WTC11 (cell line): ENCODE measurements around the gene TBC1D24.

Experiments used
- CREM ChIP-seq: sonication (generic); formaldehyde crosslinking; IDR thresholded peaks from 2 replicates; pipeline ENCODE4 v1.8.1; 2022; ENCODE audit warnings: mild to moderate bottlenecking, missing genetic modification reagents, moderate library complexity
- ETV6 ChIP-seq: sonication (generic); formaldehyde crosslinking; IDR thresholded peaks from 2 replicates; pipeline ENCODE4 v1.8.1; 2022; ENCODE audit warnings: mild to moderate bottlenecking, missing genetic modification reagents
- ZNF138 ChIP-seq: sonication (generic); formaldehyde crosslinking; conservative IDR thresholded peaks from 2 replicates; pipeline ENCODE4 v1.8.1; 2022; ENCODE audit warnings: mild to moderate bottlenecking, moderate library complexity, missing genetic modification reagents
- TF ChIP-seq, protein P1 (sequence below): sonication (generic); formaldehyde crosslinking; IDR thresholded peaks from 2 replicates; pipeline ENCODE4 v1.8.1; 2022; ENCODE audit warnings: low read depth, missing genetic modification reagents, borderline replicate concordance
- TF ChIP-seq, protein P2 (sequence below): fragments of 200-600 bp; IDR thresholded peaks from 2 replicates; pipeline ENCODE4 v1.8.0; 2022; ENCODE audit warnings: antibody characterized with exemption

DNA sequence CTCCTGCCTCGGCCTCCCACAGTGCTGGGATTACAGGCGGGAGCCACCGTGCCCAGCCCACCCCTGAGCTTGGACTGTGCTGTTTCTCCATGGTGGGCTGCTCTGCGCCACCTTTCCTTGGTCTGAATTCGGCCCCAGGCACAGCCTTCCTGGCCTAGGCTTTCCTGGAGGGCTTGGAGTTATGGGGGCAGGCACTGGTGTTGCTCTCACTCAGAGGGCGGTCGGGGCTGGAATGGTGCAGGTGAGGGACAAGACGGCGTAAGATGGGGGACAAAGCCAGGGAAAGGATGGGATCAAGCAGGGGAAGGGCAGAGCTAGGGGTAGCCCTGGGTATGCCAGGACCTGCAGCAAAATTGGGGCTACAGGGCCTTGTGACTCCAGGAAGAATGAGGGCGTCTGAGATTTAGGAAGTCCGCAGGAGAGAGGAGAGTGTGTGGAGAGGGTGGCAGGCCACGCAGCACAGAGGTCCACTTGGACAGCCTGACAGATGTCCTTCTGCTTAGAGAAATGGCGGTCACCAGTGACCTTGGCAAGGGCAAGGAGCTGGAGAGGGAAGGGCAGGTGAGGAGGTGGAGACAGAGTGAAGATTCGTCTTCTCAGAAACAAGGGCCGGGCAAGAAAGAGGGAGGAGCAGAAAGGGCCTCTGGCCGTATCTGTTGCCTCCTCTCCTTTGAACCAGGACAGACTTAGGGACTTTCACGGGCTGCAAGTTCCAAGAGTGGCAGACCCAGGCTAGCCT, 37.2 kb downstream of the TBC1D24 start:
- no peak for TF ChIP-seq ETV6 (CRISPR knock-in tag)
- TF ChIP-seq, protein P1, sequence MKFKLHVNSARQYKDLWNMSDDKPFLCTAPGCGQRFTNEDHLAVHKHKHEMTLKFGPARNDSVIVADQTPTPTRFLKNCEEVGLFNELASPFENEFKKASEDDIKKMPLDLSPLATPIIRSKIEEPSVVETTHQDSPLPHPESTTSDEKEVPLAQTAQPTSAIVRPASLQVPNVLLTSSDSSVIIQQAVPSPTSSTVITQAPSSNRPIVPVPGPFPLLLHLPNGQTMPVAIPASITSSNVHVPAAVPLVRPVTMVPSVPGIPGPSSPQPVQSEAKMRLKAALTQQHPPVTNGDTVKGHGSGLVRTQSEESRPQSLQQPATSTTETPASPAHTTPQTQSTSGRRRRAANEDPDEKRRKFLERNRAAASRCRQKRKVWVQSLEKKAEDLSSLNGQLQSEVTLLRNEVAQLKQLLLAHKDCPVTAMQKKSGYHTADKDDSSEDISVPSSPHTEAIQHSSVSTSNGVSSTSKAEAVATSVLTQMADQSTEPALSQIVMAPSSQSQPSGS: no peak
- TF ChIP-seq, protein P2, sequence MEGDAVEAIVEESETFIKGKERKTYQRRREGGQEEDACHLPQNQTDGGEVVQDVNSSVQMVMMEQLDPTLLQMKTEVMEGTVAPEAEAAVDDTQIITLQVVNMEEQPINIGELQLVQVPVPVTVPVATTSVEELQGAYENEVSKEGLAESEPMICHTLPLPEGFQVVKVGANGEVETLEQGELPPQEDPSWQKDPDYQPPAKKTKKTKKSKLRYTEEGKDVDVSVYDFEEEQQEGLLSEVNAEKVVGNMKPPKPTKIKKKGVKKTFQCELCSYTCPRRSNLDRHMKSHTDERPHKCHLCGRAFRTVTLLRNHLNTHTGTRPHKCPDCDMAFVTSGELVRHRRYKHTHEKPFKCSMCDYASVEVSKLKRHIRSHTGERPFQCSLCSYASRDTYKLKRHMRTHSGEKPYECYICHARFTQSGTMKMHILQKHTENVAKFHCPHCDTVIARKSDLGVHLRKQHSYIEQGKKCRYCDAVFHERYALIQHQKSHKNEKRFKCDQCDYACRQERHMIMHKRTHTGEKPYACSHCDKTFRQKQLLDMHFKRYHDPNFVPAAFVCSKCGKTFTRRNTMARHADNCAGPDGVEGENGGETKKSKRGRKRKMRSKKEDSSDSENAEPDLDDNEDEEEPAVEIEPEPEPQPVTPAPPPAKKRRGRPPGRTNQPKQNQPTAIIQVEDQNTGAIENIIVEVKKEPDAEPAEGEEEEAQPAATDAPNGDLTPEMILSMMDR: no peak
- TF ChIP-seq CREM (CRISPR knock-in tag): no peak
- no peak for TF ChIP-seq ZNF138 (CRISPR knock-in tag)
